IPS-11a (cell line): Measurements from ENCODE around the gene ARHGAP5.

Experiments
- H3K4me3 ChIP-seq: one replicate; pipeline ENCODE4 v1.5.1; 2013; ENCODE audit warnings: low read depth, low read length, control low read depth

ARHGAP5 gene, protein sequence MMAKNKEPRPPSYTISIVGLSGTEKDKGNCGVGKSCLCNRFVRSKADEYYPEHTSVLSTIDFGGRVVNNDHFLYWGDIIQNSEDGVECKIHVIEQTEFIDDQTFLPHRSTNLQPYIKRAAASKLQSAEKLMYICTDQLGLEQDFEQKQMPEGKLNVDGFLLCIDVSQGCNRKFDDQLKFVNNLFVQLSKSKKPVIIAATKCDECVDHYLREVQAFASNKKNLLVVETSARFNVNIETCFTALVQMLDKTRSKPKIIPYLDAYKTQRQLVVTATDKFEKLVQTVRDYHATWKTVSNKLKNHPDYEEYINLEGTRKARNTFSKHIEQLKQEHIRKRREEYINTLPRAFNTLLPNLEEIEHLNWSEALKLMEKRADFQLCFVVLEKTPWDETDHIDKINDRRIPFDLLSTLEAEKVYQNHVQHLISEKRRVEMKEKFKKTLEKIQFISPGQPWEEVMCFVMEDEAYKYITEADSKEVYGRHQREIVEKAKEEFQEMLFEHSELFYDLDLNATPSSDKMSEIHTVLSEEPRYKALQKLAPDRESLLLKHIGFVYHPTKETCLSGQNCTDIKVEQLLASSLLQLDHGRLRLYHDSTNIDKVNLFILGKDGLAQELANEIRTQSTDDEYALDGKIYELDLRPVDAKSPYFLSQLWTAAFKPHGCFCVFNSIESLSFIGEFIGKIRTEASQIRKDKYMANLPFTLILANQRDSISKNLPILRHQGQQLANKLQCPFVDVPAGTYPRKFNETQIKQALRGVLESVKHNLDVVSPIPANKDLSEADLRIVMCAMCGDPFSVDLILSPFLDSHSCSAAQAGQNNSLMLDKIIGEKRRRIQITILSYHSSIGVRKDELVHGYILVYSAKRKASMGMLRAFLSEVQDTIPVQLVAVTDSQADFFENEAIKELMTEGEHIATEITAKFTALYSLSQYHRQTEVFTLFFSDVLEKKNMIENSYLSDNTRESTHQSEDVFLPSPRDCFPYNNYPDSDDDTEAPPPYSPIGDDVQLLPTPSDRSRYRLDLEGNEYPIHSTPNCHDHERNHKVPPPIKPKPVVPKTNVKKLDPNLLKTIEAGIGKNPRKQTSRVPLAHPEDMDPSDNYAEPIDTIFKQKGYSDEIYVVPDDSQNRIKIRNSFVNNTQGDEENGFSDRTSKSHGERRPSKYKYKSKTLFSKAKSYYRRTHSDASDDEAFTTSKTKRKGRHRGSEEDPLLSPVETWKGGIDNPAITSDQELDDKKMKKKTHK (N-terminal part only)

DNA sequence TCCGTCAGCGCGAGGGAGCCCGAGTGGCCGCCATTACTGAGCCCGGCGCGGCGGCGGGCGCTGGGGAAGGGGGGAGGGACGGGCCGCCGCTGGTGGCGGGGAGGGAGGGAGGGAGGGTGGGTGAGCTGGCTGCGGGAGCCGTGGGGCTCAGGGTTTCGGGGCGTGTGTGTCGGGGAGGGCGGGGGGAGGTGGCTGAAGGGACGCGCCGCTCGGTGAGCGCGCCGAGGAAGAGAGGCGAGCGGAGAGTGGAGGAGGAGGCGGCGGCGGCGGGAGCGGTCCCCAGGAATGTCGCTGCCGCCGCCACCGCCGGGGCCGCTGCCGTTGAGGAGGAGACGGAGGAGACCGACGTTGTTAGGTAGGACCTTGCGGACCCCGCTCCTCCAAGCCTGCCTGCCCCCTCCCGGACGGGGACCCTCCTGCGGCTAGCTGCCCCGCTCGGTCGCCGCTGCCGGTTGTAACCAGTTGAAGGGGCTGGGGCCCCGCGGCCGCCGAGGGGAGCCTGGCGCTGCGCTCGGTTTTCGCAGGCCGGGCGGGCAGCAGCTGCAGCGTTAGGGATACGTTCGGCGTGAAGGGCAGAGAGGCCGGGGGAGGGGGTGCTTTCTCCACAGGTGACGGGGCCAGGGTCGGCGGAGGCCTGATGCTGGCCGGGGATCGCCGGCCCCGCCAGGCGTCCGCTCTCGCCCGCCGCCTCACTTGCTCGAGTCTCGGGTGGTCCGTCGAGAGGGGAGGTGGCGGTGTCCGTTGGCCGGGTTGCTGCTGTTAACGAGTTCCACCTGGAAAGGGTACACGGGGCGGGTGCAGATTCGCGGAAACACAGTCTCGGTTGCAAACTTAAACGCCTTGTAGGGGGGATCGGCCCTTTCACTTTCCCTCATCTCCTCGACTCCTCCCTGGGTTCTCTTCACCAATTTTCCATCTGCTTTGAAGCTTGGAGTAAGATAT is at the start of gene ARHGAP5:
ARHGAP5 (plus strand) TSS at position 224 of the 942 bp plus-strand sequence. CDS start 13,366 bp downstream, outside the sequence.
- H3K4me3 ChIP-seq = peak within 1 kb of the TSS; percentile 97

DNA sequence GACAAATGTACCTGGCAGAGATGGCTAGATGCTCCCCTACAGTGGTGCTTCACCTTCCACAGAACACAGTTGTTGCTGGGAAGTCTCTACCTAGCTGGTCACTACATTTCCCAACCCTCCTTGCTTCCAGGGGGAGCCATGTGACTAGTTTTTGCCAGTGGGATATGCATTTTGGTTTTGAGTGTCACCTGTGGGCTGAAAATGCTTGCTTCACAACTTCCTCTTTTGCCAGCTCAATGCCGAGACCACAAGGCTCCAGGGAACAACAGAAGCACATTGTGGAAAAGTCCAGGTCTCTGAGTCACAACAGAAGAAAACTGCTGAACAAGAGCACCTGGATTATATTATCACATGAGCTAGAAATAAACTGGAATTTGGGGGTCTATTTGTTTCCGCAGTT is 48.5 kb upstream of the ARHGAP5 start:
- H3K4me3 ChIP-seq = no peak overlapping the region

DNA sequence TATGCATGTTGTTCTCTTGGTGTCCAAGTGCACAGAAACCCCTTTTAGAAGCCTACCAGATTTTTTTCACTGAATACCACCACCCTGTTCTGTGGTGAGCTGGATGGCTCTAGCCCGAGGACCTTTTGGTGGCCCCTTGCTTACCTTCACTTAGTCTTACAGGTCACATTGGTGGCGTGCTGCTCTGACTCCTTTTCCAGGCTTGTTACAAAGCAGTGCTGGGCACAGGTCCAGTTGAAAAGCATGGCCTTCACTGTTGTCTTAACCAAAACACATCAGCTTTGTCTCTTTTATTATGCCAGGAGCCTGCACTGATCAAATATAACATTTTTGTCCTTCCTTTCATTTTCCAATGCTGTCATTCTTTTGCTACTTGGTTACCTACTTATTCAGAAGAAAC is 43.6 kb upstream of the ARHGAP5 start:
- H3K4me3 ChIP-seq = no peak overlapping the region

GRCh38 chr14:32038876-32039275 is 38.2 kb upstream of the ARHGAP5 start:
- no peak overlapping the region for H3K4me3 ChIP-seq

GRCh38 chr14:32039401-32040030 is 37.6 kb upstream of the ARHGAP5 start:
- H3K4me3 ChIP-seq = no peak overlapping the region

DNA sequence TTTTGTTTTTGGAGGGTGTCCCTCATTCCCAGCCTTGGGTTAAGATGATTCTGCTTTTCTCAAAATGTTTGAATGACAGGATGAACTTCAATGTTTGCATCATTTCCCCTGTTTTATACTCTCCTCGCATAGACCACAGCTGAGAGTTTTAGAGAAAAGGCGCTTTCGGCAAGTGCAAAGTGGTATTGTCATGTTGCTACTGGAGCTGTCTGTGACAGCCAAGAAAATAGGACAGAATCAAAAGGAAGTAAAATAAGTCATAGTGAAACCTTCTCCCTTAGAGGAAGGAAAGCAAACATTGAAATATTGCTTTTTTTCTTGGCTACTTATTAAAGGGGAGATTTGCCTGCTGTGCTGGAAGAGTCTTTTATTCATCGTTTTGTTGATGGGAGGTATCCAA is 33.5 kb upstream of the ARHGAP5 start:
- H3K4me3 ChIP-seq = no peak overlapping the region

DNA sequence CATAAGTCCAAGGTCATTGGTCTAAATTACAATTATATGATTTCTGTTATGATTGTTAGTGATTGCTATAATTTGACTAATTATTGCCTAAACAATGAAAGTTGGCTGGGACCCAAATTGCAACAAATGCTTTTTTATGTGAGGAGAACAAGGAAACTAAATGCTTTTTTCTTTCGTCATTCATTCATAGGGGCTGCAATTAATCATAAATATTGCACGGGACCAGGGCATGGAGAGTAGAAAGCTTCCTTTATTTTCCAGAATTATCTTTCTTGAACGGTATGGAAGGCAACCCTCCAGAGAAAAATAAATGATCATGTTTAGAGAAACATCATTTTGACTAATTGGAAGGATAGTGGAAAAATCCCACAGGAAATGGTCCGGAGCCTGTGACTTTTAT is 32.6 kb upstream of the ARHGAP5 start:
- H3K4me3 ChIP-seq = no peak overlapping the region

DNA sequence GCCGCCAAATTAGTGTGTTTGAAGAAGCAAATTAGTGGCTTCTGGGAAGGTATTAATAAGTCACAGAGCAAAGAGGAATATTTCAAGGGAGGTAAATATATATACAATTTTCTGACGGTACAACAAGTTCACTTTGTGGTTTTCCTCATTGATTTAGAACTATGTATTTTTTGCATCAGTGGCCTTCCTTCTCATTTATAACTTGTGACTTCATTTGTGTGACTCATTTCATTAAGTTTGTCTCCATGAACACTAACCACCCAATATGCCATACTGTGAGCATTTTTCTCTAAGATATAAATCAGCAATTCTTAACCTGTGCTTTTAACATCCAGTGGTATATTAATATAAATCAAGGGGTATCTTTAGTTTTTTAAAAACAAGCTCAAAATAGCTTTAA is 29.3 kb upstream of the ARHGAP5 start:
- no peak overlapping the region for H3K4me3 ChIP-seq

- no peak overlapping the region for H3K4me3 ChIP-seq
Measured at GRCh38 chr14:32049361-32050088, 27.6 kb upstream of the ARHGAP5 start.

DNA sequence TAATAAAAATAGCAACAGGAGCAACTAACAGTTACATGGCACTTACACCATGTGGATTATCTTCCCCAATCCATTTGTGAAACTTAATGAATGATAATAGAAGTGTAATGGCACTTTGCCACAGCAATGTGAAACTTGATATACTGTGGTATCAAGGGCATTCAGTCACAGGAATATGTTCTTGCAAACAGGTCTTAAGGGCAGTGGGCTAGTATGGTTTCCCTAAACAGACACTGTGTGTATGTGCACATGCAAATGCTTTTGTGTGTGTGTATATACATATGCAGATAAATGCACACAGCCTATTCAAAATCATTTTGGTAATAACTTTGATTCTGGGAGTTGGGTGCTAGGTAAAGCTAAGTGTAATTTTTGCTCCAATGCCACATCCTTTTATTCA is 26.2 kb upstream of the ARHGAP5 start:
- no peak overlapping the region for H3K4me3 ChIP-seq

DNA sequence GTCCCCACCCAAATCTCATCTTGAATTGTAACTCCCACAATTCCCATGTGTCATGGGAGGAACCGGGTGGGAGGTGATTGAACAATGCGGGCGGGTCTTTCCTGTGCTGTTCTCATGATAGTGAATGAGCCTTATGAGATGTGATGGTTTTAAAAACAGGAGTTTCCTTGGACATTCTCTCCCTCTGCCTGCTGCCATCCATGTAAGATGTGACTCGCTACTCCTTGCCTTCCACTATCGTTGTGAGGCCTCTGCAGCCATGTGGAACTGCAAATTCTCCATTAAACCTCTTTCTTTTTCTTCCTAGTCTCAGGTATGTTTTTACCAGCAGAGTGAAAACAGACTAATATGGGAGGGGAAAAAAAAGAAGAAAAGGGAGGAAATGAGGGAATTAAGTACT is 22.6 kb upstream of the ARHGAP5 start:
- no peak overlapping the region for H3K4me3 ChIP-seq

- no peak overlapping the region for H3K4me3 ChIP-seq
Measured at GRCh38 chr14:32055175-32055574, 21.9 kb upstream of the ARHGAP5 start.

GRCh38 chr14:32059702-32060101 is 17.4 kb upstream of the ARHGAP5 start:
- no peak overlapping the region for H3K4me3 ChIP-seq

- no peak overlapping the region for H3K4me3 ChIP-seq
Measured at GRCh38 chr14:32064931-32065330, 12.2 kb upstream of the ARHGAP5 start.

DNA sequence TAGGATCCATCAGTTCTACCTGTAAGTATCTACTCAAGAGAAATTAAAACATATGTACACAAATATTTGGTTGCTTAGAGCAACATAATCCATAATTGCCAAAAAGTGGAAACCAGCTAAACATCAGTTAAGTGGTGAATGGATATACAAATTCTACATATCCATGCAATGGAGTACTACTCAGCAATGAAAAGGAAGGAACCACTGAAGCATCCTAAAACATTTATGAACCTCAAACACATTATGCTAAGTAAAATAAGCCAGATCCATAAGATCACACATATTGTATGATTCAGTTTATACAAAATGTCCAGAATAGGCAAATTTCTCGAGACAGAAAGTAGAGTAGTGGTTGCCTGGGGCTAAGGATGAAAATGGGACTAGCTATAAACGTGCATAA is 8.4 kb upstream of the ARHGAP5 start:
- no peak overlapping the region for H3K4me3 ChIP-seq

DNA sequence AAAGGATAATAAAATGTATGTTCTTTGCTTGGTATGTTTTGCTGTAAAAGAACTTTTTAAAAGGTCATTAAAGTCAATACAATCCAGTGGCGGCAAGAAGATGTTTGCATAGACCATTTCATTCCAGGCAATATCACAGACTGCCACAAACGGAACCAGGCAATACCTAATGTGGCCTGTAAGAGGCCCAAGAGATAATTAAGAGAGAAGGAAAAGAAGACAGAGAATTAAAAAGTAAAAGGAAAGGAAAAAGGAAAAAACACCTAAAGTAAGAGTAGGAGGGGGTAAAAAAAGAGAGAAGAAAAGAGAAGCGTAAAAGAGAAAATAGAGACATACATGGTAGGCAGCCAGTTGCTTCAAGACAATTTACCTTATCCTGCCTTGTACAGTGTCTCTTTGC is 6.8 kb upstream of the ARHGAP5 start:
- H3K4me3 ChIP-seq = no peak overlapping the region

DNA sequence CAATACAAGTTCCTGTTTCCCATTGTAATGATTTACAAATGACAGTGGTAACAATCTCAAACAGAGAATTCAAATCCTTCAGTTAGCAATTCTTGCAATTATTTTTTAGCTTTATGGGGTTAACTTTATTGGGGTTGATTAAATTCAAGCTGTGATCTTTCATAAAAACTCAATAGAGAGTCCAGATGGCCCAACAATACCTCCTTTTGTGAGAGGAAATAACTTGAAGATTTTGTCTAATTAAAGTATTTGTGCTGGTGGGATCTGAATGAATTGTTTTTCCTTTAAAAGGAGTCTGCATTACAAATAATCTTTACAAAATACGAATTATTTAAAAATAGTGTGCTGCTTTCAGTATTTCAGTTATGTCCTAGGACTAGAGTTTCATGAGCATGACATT is 4.4 kb upstream of the ARHGAP5 start:
- no peak overlapping the region for H3K4me3 ChIP-seq

DNA sequence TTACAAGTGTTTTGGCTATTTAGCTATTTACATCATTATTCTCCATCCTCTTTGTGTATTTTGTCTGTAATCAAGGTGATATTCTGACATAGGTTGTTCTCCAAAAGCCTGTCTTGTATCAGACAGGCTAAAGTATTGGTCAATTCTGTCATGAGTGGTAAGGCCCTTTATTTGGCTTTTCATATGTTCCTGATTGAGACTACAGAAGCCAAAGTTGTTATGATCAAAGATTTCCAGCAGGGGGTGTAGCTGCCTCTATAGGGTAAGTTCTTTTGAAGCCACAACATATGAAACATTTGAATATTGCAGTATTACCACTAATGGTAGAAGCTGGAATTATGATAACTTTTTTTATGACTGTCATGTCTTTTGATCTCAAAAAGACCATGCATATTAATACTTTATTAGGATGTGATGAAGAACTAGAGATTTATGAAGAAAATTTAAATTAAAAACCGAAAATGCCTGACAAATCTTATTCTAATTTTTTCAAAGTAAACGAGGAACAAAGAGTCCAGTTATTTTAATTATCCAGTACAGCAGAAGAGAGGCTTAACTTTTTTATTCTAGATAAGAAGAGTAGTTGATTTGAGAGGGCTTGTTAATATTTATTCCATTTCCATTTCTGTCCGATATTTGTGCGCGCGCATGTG is 3.4 kb upstream of the ARHGAP5 start:
- no peak overlapping the region for H3K4me3 ChIP-seq
